HL-60 (cell line): ENCODE measurements around the gene ALK.

Experiments used
- DNase-seq, 2 experiments: peaks; one replicate each; pipeline ENCODE4 v3.0.0-alpha.2; 2010 to 2020; ENCODE audit warnings: low read depth in 1 of 2, low spot score in 1 of 2
- H3K27ac ChIP-seq: fragments of 250-450 bp; sonication (Bioruptor Pico); replicated peaks from 2 replicates; pipeline ENCODE4 v1.5.1; 2020; ENCODE audit warnings: mild to moderate bottlenecking, moderate library complexity
- H3K27me3 ChIP-seq: fragments of 250-450 bp; sonication (Bioruptor Pico); 2 replicates; pipeline ENCODE4 v1.5.1; 2021; ENCODE audit warnings: mild to moderate bottlenecking, moderate library complexity; ENCODE audit not compliant: insufficient read depth, poor library complexity, severe bottlenecking
- H3K4me3 ChIP-seq: replicated peaks from 2 replicates; pipeline ENCODE4 v1.5.1; 2011; ENCODE audit warnings: mild to moderate bottlenecking, control low read depth, low read length; ENCODE audit not compliant: insufficient read depth
- CTCF ChIP-seq: IDR thresholded peaks from one replicate; pipeline ENCODE4 v1.5.1; 2011; ENCODE audit warnings: low read length, control low read depth, inconsistent platforms; ENCODE audit not compliant: insufficient read depth
- GABPA ChIP-seq: IDR thresholded peaks from 2 replicates; pipeline ENCODE4 v1.6.1; 2012; ENCODE audit warnings: low read depth
- POLR2AphosphoS5 ChIP-seq: IDR thresholded peaks from 2 replicates; pipeline ENCODE4 v1.6.1; 2012; ENCODE audit warnings: low read depth
- SPI1 ChIP-seq: IDR thresholded peaks from 2 replicates; pipeline ENCODE4 v1.6.1; 2012; ENCODE audit warnings: low read depth, mild to moderate bottlenecking, borderline replicate concordance
- TF ChIP-seq, protein P1 (sequence below): IDR thresholded peaks from 2 replicates; pipeline ENCODE4 v1.6.1; 2012; ENCODE audit warnings: low read depth; ENCODE audit not compliant: insufficient replicate concordance

Gene ALK

GRCh38 chr2:29401994-29402393 is 519.4 kb downstream of the ALK start:
- no peaks in the 10 kb centered on the region for H3K27me3 ChIP-seq
- DNase-seq = no peak

GRCh38 chr2:29400930-29401653 is 520.3 kb downstream of the ALK start:
- Histone ChIP-seq H3K27ac (no peak overlapping the region), H3K4me3 (no peak overlapping the region), H3K27me3 (no peaks in the 10 kb centered on the region)
- no peak for TF ChIP-seq SPI1
- TF ChIP-seq POLR2AphosphoS5 = no peak
- no peak for TF ChIP-seq GABPA
- TF ChIP-seq, protein P1, sequence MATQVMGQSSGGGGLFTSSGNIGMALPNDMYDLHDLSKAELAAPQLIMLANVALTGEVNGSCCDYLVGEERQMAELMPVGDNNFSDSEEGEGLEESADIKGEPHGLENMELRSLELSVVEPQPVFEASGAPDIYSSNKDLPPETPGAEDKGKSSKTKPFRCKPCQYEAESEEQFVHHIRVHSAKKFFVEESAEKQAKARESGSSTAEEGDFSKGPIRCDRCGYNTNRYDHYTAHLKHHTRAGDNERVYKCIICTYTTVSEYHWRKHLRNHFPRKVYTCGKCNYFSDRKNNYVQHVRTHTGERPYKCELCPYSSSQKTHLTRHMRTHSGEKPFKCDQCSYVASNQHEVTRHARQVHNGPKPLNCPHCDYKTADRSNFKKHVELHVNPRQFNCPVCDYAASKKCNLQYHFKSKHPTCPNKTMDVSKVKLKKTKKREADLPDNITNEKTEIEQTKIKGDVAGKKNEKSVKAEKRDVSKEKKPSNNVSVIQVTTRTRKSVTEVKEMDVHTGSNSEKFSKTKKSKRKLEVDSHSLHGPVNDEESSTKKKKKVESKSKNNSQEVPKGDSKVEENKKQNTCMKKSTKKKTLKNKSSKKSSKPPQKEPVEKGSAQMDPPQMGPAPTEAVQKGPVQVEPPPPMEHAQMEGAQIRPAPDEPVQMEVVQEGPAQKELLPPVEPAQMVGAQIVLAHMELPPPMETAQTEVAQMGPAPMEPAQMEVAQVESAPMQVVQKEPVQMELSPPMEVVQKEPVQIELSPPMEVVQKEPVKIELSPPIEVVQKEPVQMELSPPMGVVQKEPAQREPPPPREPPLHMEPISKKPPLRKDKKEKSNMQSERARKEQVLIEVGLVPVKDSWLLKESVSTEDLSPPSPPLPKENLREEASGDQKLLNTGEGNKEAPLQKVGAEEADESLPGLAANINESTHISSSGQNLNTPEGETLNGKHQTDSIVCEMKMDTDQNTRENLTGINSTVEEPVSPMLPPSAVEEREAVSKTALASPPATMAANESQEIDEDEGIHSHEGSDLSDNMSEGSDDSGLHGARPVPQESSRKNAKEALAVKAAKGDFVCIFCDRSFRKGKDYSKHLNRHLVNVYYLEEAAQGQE = no peak
- TF ChIP-seq CTCF = no peak
- no peak for DNase-seq

More at GRCh38 chr2:29401994-29402393, 519.4 kb downstream of the ALK start:
- TF ChIP-seq GABPA = no peak
- TF ChIP-seq CTCF = no peak
- no peak for TF ChIP-seq POLR2AphosphoS5
- no peak for TF ChIP-seq SPI1
- TF ChIP-seq, protein P1 = no peak
- Histone ChIP-seq H3K27ac (no peak overlapping the region), H3K4me3 (no peak overlapping the region)

GRCh38 chr2:29398384-29399237 is 522.8 kb downstream of the ALK start:
- H3K4me3 ChIP-seq = no peak overlapping the region
- TF ChIP-seq GABPA (no peak), POLR2AphosphoS5 (no peak), SPI1 (no peak), CTCF (no peak)
- TF ChIP-seq, protein P1 = no peak
- no peak for DNase-seq
- no peak overlapping the region for H3K27ac ChIP-seq
- no peaks in the 10 kb centered on the region for H3K27me3 ChIP-seq
